DOHH2 (cell line): ENCODE results near the gene IFITM2.

Experiments used
- H3F3A ChIP-seq: fragments of 200-600 bp; sonication (generic), shearing (Covaris generic); 2 replicates; pipeline ENCODE4 v1.6.0; 2016; ENCODE audit warnings: antibody characterized with exemption, mild to moderate bottlenecking; ENCODE audit not compliant: control insufficient read depth, insufficient read depth
- H3K27ac ChIP-seq: fragments of 200-600 bp; sonication (generic); 2 replicates; pipeline ENCODE4 v1.5.1; 2014; ENCODE audit warnings: low read depth, mild to moderate bottlenecking, low read length, moderate library complexity
- H3K27me3 ChIP-seq: fragments of 200-600 bp; sonication (generic); 2 replicates; pipeline ENCODE4 v1.6.1; 2014; ENCODE audit warnings: mild to moderate bottlenecking, low read length, mixed read lengths; ENCODE audit not compliant: control insufficient read depth
- H3K36me3 ChIP-seq: fragments of 200-600 bp; sonication (generic); 2 replicates; pipeline ENCODE4 v1.6.1; 2014; ENCODE audit warnings: mild to moderate bottlenecking, low read length, moderate library complexity, mixed read lengths; ENCODE audit not compliant: control insufficient read depth
- H3K4me1 ChIP-seq: fragments of 200-600 bp; sonication (generic); 2 replicates; pipeline ENCODE4 v1.6.1; 2014; ENCODE audit warnings: mild to moderate bottlenecking, low read length, mixed read lengths; ENCODE audit not compliant: control insufficient read depth
- H3K4me2 ChIP-seq: fragments of 200-600 bp; sonication (generic); 2 replicates; pipeline ENCODE4 v1.6.0; 2014; ENCODE audit warnings: mild to moderate bottlenecking, low read length, moderate library complexity
- H3K4me3 ChIP-seq: fragments of 200-600 bp; sonication (generic); 2 replicates; pipeline ENCODE4 v1.5.1; 2014; ENCODE audit warnings: mild to moderate bottlenecking, low read length, mixed read lengths
- H3K79me2 ChIP-seq: fragments of 200-600 bp; sonication (generic); 2 replicates; pipeline ENCODE4 v1.6.1; 2014; ENCODE audit warnings: mild to moderate bottlenecking, low read length, mixed read lengths; ENCODE audit not compliant: control insufficient read depth
- H3K9me2 ChIP-seq: fragments of 200-600 bp; sonication (generic); replicated peaks from 2 replicates; pipeline ENCODE4 v1.6.1; 2014; ENCODE audit warnings: mild to moderate bottlenecking, low read length, mixed read lengths; ENCODE audit not compliant: control insufficient read depth
- H3K9me3 ChIP-seq: fragments of 200-600 bp; sonication (generic); 2 replicates; pipeline ENCODE4 v1.6.1; 2014; ENCODE audit warnings: antibody characterized with exemption, low read length, mixed read lengths; ENCODE audit not compliant: control insufficient read depth, insufficient read depth
- H4K20me1 ChIP-seq: fragments of 200-600 bp; sonication (generic); 2 replicates; pipeline ENCODE4 v1.6.0; 2014; ENCODE audit warnings: low read depth, mild to moderate bottlenecking, antibody characterized with exemption, low read length, moderate library complexity; ENCODE audit not compliant: control insufficient read depth, insufficient read depth
- EZH2phosphoT487 ChIP-seq: fragments of 200-600 bp; sonication (generic); IDR thresholded peaks from 2 replicates; pipeline ENCODE4 v1.6.1; 2017; ENCODE audit warnings: borderline replicate concordance, mild to moderate bottlenecking, antibody characterized with exemption, low read length, moderate library complexity, mixed read lengths
- TF ChIP-seq, protein P1 (sequence below): fragments of 200-600 bp; sonication (generic); IDR thresholded peaks from one replicate; pipeline ENCODE4 v1.5.1; 2014; ENCODE audit warnings: antibody characterized with exemption, mild to moderate bottlenecking, low read depth, low read length; ENCODE audit not compliant: poor library complexity, severe bottlenecking

The IFITM2 gene

DNA sequence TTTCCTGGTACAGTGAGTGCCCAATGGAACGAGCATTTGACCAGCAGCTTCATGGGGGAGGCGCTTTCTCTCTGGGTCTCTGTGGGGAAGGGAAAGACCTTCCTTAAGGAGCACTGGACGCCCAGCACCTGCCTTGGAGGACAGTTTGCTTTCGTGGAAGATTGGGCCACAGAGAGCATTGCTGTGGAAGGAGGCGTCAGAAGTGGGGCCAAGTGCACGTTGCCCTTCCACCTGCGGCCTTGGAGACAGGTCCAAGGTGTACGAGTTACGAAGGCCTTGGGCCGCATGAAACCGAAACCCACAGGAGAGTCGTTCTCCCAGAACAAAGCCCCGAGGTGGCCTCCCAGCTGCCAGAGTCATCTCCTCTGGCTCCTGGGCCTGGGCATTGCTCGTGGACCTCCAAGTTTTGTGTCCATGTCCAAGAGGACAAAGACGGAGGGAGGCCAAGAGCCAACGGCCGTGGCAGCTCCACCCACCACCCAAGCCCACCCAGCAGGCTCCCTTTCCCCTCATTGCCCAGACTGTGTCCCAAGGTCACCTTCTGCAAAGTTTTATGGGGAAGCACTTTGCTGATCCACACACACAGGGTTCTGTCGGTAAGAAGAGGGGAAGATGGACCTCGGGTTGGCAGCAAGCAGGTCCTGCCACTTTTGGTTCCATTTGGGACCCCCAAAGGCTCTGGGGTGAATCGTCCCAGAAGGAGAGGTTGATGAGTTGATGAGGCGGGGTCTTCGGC lies 35.3 kb upstream of the IFITM2 start:
- Histone ChIP-seq H3K4me1 (peaks cover 50% of the 10 kb centered on the region), H3K4me2 (no peak overlapping the region), H3K36me3 (0 out of 2 replicates have a peak, but pooled peaks cover 3% of the 10 kb centered on the region), H3K4me3 (no peak overlapping the region), H4K20me1 (no peaks in the 10 kb centered on the region), H3K79me2 (peaks cover 9% of the 10 kb centered on the region), H3F3A (peaks cover 26% of the 10 kb centered on the region), H3K9me3 (peaks cover 9% of the 10 kb centered on the region), H3K9me2 (no peaks in the 10 kb centered on the region), H3K27me3 (no peaks in the 10 kb centered on the region), H3K27ac (no peak overlapping the region)
- TF ChIP-seq, protein P1, sequence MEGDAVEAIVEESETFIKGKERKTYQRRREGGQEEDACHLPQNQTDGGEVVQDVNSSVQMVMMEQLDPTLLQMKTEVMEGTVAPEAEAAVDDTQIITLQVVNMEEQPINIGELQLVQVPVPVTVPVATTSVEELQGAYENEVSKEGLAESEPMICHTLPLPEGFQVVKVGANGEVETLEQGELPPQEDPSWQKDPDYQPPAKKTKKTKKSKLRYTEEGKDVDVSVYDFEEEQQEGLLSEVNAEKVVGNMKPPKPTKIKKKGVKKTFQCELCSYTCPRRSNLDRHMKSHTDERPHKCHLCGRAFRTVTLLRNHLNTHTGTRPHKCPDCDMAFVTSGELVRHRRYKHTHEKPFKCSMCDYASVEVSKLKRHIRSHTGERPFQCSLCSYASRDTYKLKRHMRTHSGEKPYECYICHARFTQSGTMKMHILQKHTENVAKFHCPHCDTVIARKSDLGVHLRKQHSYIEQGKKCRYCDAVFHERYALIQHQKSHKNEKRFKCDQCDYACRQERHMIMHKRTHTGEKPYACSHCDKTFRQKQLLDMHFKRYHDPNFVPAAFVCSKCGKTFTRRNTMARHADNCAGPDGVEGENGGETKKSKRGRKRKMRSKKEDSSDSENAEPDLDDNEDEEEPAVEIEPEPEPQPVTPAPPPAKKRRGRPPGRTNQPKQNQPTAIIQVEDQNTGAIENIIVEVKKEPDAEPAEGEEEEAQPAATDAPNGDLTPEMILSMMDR: no peak
- no peak for TF ChIP-seq EZH2phosphoT487

DNA sequence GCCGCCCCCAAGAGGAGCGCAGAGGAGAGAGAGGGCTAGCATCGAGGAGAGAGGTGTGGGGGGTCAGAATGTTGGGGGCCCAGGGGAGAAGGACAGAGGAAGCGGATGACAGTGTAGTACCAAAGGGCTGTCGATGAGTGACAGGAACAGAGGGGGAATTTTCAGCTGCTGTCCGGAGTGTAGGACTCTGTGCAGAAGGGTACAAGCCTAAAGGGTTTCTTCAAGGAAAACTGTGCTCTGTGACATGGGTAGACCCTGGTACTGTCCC lies 34.8 kb upstream of the IFITM2 start:
- 0 out of 2 replicates have a peak, but pooled peaks cover 3% of the 10 kb centered on the region for H3K36me3 ChIP-seq
- no peaks in the 10 kb centered on the region for H3K9me2 ChIP-seq
- H3K79me2 ChIP-seq: peaks cover 9% of the 10 kb centered on the region
- no peak for TF ChIP-seq EZH2phosphoT487
- TF ChIP-seq, protein P1: no peak
- H3K27me3 ChIP-seq: no peaks in the 10 kb centered on the region
- no peaks in the 10 kb centered on the region for H4K20me1 ChIP-seq
- H3K4me3 ChIP-seq: no peak overlapping the region
- no peak overlapping the region for H3K27ac ChIP-seq
- H3F3A ChIP-seq: peaks cover 22% of the 10 kb centered on the region
- peaks cover 45% of the 10 kb centered on the region for H3K4me1 ChIP-seq
- H3K9me3 ChIP-seq: peaks cover 9% of the 10 kb centered on the region
- no peak overlapping the region for H3K4me2 ChIP-seq

DNA sequence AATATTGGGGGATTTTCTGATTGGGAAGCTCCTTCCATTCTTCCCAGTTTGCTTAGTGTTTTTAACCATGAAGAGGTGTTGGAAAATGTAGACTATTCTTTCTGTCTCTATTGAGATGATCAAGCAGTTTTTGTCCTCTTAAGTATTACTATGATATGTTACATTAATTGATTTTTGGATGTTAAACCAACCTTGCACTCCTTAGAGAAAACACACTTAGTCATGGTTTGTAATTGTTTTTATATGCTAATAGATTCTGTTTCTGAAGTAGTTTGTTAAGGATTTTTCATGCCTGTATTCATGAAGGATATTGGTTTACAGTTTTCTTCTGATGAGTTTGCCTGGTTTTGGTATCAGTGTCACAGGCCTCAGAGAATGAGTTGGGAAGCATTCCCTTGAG lies 31.4 kb upstream of the IFITM2 start:
- H3K36me3 ChIP-seq: no peaks in the 10 kb centered on the region
- no peak overlapping the region for H3K27ac ChIP-seq
- TF ChIP-seq, protein P1: no peak
- no peak for TF ChIP-seq EZH2phosphoT487
- no peak overlapping the region for H3K4me3 ChIP-seq
- H3K79me2 ChIP-seq: no peaks in the 10 kb centered on the region
- no peaks in the 10 kb centered on the region for H3K9me2 ChIP-seq
- peaks cover 3% of the 10 kb centered on the region for H3F3A ChIP-seq
- H3K27me3 ChIP-seq: no peaks in the 10 kb centered on the region
- H4K20me1 ChIP-seq: no peaks in the 10 kb centered on the region
- H3K4me2 ChIP-seq: no peak overlapping the region
- peaks cover 16% of the 10 kb centered on the region for H3K4me1 ChIP-seq
- H3K9me3 ChIP-seq: peaks cover 9% of the 10 kb centered on the region
